HCT116 (cell line): Measurements from ENCODE around the gene MYRF. TPM values are rescaled to one million over a fixed set of nuclear protein-coding genes. Genes with fewer than 3 reads are reported as not detected.

Source experiments
- ATAC-seq: fragments of 200-7000 bp; cut with Tn5 transposase; 2 replicates; pipeline ENCODE4 v1.9.1; 2020; ENCODE audit warnings: mild to moderate bottlenecking, moderate library complexity
- BruUV-seq: library from RNA; stranded (reverse); fragments of 400-500 nt; replicated peaks from 2 replicates; lab custom pipeline; 2021; lab: Mats Ljungman, UMichigan
- CTCF ChIA-PET: fragments of 300-600 bp; sonication (Branson Sonifier 250); formaldehyde crosslinking; loops from one replicate; lab custom pipeline; 2021; ENCODE audit warnings: antibody characterized with exemption; lab: Charles Lee
- POLR2A ChIA-PET: fragments of 300-600, 350-600 bp; sonication (Branson Sonifier 250); formaldehyde crosslinking; loops from one replicate; lab custom pipeline; 2021; ENCODE audit warnings: antibody characterized with exemption; lab: Charles Lee
- RAD21 ChIA-PET, 2 experiments: fragments of 300-600 bp; sonication (Branson Sonifier 250); formaldehyde crosslinking; loops; one replicate each; lab custom pipeline; 2023; ENCODE audit warnings: low total read pairs in 2 of 2; ENCODE audit not compliant: uncharacterized antibody in 2 of 2, unreplicated experiment in 2 of 2, low non-redundant PET in 1 of 2; lab: Charles Lee
- DNase-seq: peaks from one replicate; pipeline ENCODE4 v3.0.0-alpha.2; 2010; ENCODE audit warnings: low read depth, low spot score
- H2AFZ ChIP-seq: fragments of 200-600 bp; shearing (Covaris generic), sonication (generic); 2 replicates; pipeline ENCODE4 v1.6.1; 2017; ENCODE audit warnings: low read depth, mixed run types, mixed read lengths, antibody characterized with exemption, low read length; ENCODE audit not compliant: poor library complexity, severe bottlenecking
- H3K27ac ChIP-seq: 2 replicates; pipeline ENCODE4 v1.5.1; 2012; ENCODE audit warnings: low read depth, low read length
- H3K27me3 ChIP-seq: fragments of 200-600 bp; sonication (generic); 2 replicates; pipeline ENCODE4 v1.6.1; 2016; ENCODE audit warnings: mixed run types, low read length, mixed read lengths; ENCODE audit not compliant: insufficient read depth
- H3K36me3 ChIP-seq, 2 experiments: fragments of 200-500 bp in 1 of 2; fragments of 200-600 bp in 1 of 2; sonication (Bioruptor generic) in 1 of 2; sonication (generic) in 1 of 2; 2 replicates each; pipeline versions ENCODE4 v1.5.1 to v1.6.1; 2014 to 2016; ENCODE audit warnings: low read length in 2 of 2, inconsistent platforms in 1 of 2, mixed read lengths in 1 of 2, mixed run types in 1 of 2; ENCODE audit not compliant: insufficient read depth in 2 of 2, control insufficient read depth in 1 of 2
- H3K4me1 ChIP-seq, 2 experiments: fragments of 200-600 bp in 1 of 2; sonication (generic) in 1 of 2; 2 replicates each; pipeline versions ENCODE4 v1.5.1 to v1.6.1; 2012 to 2017; ENCODE audit warnings: low read length in 2 of 2, inconsistent platforms in 1 of 2, mild to moderate bottlenecking in 1 of 2, mixed read lengths in 1 of 2, mixed run types in 1 of 2, moderate library complexity in 1 of 2; ENCODE audit not compliant: insufficient read depth in 2 of 2, control insufficient read depth in 1 of 2
- H3K4me2 ChIP-seq: fragments of 200-600 bp; sonication (generic); 2 replicates; pipeline ENCODE4 v1.6.1; 2017; ENCODE audit warnings: mixed run types, low read length, mixed read lengths
- H3K4me3 ChIP-seq, 2 experiments: fragments of 200-600 bp in 1 of 2; sonication (generic) in 1 of 2; replicated peaks in 1 of 2; 2 replicates each; pipeline ENCODE4 v1.5.1; 2011 to 2016; ENCODE audit warnings: low read length in 2 of 2, control low read depth in 1 of 2, low read depth in 1 of 2, mild to moderate bottlenecking in 1 of 2, mixed read lengths in 1 of 2, mixed run types in 1 of 2
- H3K79me2 ChIP-seq: fragments of 200-600 bp; sonication (generic); 2 replicates; pipeline ENCODE4 v1.6.1; 2017; ENCODE audit warnings: mild to moderate bottlenecking, mixed run types, low read length, moderate library complexity, mixed read lengths; ENCODE audit not compliant: insufficient read depth
- H3K9ac ChIP-seq: fragments of 200-600 bp; sonication (generic); 2 replicates; pipeline ENCODE4 v1.6.1; 2016; ENCODE audit warnings: low read length, mixed read lengths
- H3K9me2 ChIP-seq: fragments of 200-600 bp; sonication (generic), shearing (Covaris generic); 2 replicates; pipeline ENCODE4 v1.6.1; 2017; ENCODE audit warnings: mixed run types, mild to moderate bottlenecking, moderate library complexity; ENCODE audit not compliant: insufficient read depth
- H3K9me3 ChIP-seq, 2 experiments: fragments of 200-500 bp in 1 of 2; fragments of 200-600 bp in 1 of 2; sonication (Bioruptor generic) in 1 of 2; sonication (generic) in 1 of 2; 2 replicates each; pipeline ENCODE4 v1.6.1; 2014 to 2017; ENCODE audit warnings: low read length in 2 of 2, mixed read lengths in 2 of 2, inconsistent platforms in 1 of 2, low read depth in 1 of 2, mild to moderate bottlenecking in 1 of 2, mixed run types in 1 of 2, moderate library complexity in 1 of 2; ENCODE audit not compliant: control insufficient read depth in 1 of 2, insufficient read depth in 1 of 2
- H4K20me1 ChIP-seq: fragments of 200-600 bp; sonication (generic), shearing (Covaris generic); 2 replicates; pipeline ENCODE4 v1.6.1; 2017; ENCODE audit warnings: mixed run types, mild to moderate bottlenecking, moderate library complexity; ENCODE audit not compliant: insufficient read depth
- CEBPB ChIP-seq: IDR thresholded peaks from 2 replicates; pipeline ENCODE4 v1.6.1; 2012; ENCODE audit warnings: low read depth
- CTCF ChIP-seq, 3 experiments: fragments of 200-600 bp in 1 of 3; sonication (generic) in 1 of 3; IDR thresholded peaks in 2 of 3; conservative IDR thresholded peaks in 1 of 3; 2 replicates each; pipeline ENCODE4 v1.5.1; 2012 to 2017; ENCODE audit warnings: low read depth in 2 of 3, low read length in 2 of 3, antibody characterized with exemption in 1 of 3, borderline replicate concordance in 1 of 3, control low read depth in 1 of 3, mild to moderate bottlenecking in 1 of 3, mixed read lengths in 1 of 3, mixed run types in 1 of 3, moderate library complexity in 1 of 3; ENCODE audit not compliant: insufficient read depth in 1 of 3
- EGR1 ChIP-seq: IDR thresholded peaks from 2 replicates; pipeline ENCODE4 v1.6.1; 2012; ENCODE audit warnings: low read depth
- EZH2 ChIP-seq: fragments of 200-600 bp; sonication (generic); IDR thresholded peaks from 2 replicates; pipeline ENCODE4 v1.6.1; 2017; ENCODE audit warnings: antibody characterized with exemption, mixed run types
- EZH2phosphoT487 ChIP-seq: fragments of 200-600 bp; IDR thresholded peaks from 2 replicates; pipeline ENCODE4 v1.6.1; 2018; ENCODE audit warnings: antibody characterized with exemption, borderline replicate concordance
- FOSL1 ChIP-seq: IDR thresholded peaks from 2 replicates; pipeline ENCODE4 v1.6.1; 2012; ENCODE audit warnings: low read depth
- JUND ChIP-seq: IDR thresholded peaks from 2 replicates; pipeline ENCODE4 v1.6.1; 2012
- POLR2A ChIP-seq: IDR thresholded peaks from 2 replicates; pipeline ENCODE4 v1.7.0; 2011; ENCODE audit warnings: borderline replicate concordance; ENCODE audit not compliant: insufficient read depth, insufficient read length; ENCODE audit errors: extremely low read depth
- POLR2AphosphoS5 ChIP-seq: IDR thresholded peaks from 2 replicates; pipeline ENCODE4 v1.6.1; 2011; ENCODE audit warnings: mild to moderate bottlenecking, low read depth, low read length, moderate library complexity
- REST ChIP-seq: IDR thresholded peaks from 2 replicates; pipeline ENCODE4 v1.6.1; 2012; ENCODE audit warnings: low read depth
- SIN3A ChIP-seq: IDR thresholded peaks from 2 replicates; pipeline ENCODE4 v1.6.1; 2012; ENCODE audit warnings: low read depth
- SRF ChIP-seq: IDR thresholded peaks from 2 replicates; pipeline ENCODE4 v1.6.1; 2012; ENCODE audit warnings: low read depth
- YY1 ChIP-seq: IDR thresholded peaks from 2 replicates; pipeline ENCODE4 v1.6.1; 2011; ENCODE audit warnings: low read length, low read depth, moderate library complexity, mild to moderate bottlenecking; ENCODE audit not compliant: insufficient replicate concordance; ENCODE audit errors: extremely low read depth
- ZNF274 ChIP-seq: fragments of 200-500 bp; sonication (Bioruptor generic); IDR thresholded peaks from 2 replicates; pipeline ENCODE4 v1.6.1; 2014; ENCODE audit warnings: mild to moderate bottlenecking, low read depth, low read length, inconsistent platforms
- intact Hi-C: fragments of 100-400 bp; cut with micrococcal nuclease; formaldehyde crosslinking; loops from 2 replicates; pipeline ENCODE4 v1.10.0; 2022
- total RNA-seq: library from RNA; stranded (reverse); gene quantifications from one replicate; pipeline ENCODE4 v1.2.1, GENCODE V29; 2021; ENCODE audit not compliant: unreplicated experiment
- TF ChIP-seq, protein P1 (sequence below): IDR thresholded peaks from 2 replicates; pipeline ENCODE4 v1.6.1; 2012
- TF ChIP-seq, protein P2 (sequence below): IDR thresholded peaks from 2 replicates; pipeline ENCODE4 v1.6.1; 2011; ENCODE audit warnings: mild to moderate bottlenecking, low read length, moderate library complexity; ENCODE audit not compliant: insufficient replicate concordance; ENCODE audit errors: extremely low read depth
- TF ChIP-seq, protein P3 (sequence below): IDR thresholded peaks from 2 replicates; pipeline ENCODE4 v1.6.1; 2012

The MYRF gene
- total RNA-seq, 1 experiment from 2014 or later = 52.3 TPM

DNA sequence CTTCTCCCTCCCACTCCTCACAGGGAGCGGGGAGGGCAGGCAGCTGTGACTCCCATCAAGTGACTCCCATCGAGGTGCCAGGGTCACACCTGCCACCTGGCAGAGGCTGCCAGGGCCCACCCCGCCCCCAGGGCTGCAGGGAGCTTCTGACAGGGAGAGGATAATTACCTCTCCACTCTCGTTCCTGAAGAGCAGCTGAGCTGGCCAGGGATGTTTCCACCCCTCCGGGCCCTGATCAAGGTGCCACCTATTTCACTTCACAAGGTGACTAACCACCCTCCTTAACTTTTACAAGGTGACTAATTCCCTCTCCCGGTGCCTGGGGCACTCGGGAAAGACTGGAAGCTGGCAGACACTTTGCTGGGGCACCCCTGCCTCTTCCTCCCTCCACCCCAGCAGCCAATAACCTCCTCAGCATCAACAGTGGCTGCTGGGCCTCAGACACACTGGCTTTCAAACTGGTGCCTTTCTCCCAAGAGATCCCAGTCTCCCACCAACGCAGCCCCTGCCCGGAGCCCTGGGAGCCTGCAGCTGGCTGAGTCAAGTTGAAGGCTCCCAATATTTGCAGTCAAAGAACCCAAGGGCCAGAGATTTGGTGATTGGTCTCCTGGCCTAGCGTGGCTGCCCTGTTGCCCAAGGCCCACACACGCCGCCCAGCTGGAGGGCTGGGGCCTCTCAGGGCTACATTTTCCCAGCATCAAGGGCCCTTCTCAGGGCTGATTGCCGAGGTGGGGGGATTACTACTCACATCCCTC is 22.0 kb upstream of the MYRF start:
- Histone ChIP-seq H3K9ac (peak overlapping the region; percentile 52), H3K9me2 (no peaks in the 10 kb centered on the region), H3K4me3 (peak overlapping the region in 1 of 2 experiments; percentile 30; a peak in 2 of 4 replicates), H3K4me1 (peaks cover 34 to 54% of the 10 kb centered on the region in 2 experiments), H2AFZ (no peak overlapping the region), H3K79me2 (no peaks in the 10 kb centered on the region), H3K4me2 (peak overlapping the region; percentile 85), H3K27me3 (0 out of 2 replicates have a peak, but pooled peaks cover 3% of the 10 kb centered on the region), H3K36me3 (no peaks in the 10 kb centered on the region), H3K9me3 (no peaks in the 10 kb centered on the region), H4K20me1 (no peaks in the 10 kb centered on the region), H3K27ac (peak overlapping the region; percentile 59)
- ATAC-seq (peak; percentile 78), DNase-seq (peak; percentile 87)
- no TSS peak for BruUV-seq
- RAD21 ChIA-PET = interaction anchor here in 1 of 2 experiments (1.0 kb wide), 1 partner anchor 17 kb away, joined by 4 read pairs; no protein-coding TSS in a partner anchor
- CTCF ChIA-PET = interaction anchor here (0.6 to 1.6 kb wide), 4 partner anchors 13 to 590 kb away, joined by 3 to 11 read pairs (median 4); no protein-coding TSS in a partner anchor
- POLR2A ChIA-PET = interaction anchor here (1.1 kb wide), 2 partner anchors 26 to 34 kb away, joined by 3 read pairs; no protein-coding TSS in a partner anchor
- intact Hi-C loops = no loop called here
- peak; percentile 96 for TF ChIP-seq FOSL1
- TF ChIP-seq EZH2 = no peak
- TF ChIP-seq SRF = no peak; the same call in 1 of the 2 replicates
- peak; percentile 52; the same call in 1 of the 2 replicates for TF ChIP-seq POLR2AphosphoS5
- peak; percentile 98 for TF ChIP-seq JUND
- TF ChIP-seq REST = no peak
- TF ChIP-seq CEBPB = no peak
- no peak for TF ChIP-seq EGR1
- TF ChIP-seq, protein P1, sequence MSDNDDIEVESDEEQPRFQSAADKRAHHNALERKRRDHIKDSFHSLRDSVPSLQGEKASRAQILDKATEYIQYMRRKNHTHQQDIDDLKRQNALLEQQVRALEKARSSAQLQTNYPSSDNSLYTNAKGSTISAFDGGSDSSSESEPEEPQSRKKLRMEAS = peak; percentile 78
- no peak for TF ChIP-seq CTCF (IDR thresholded peaks at IDR 0.05 in 2 of 3, conservative IDR thresholded peaks at IDR 0.05 in 1 of 3; ENCODE audit: borderline replicate concordance in 1 of 3, insufficient read depth in 1 of 3, low read depth in 2 of 3, low read length in 2 of 3)
- TF ChIP-seq SIN3A = peak; percentile 89
- TF ChIP-seq, protein P2, sequence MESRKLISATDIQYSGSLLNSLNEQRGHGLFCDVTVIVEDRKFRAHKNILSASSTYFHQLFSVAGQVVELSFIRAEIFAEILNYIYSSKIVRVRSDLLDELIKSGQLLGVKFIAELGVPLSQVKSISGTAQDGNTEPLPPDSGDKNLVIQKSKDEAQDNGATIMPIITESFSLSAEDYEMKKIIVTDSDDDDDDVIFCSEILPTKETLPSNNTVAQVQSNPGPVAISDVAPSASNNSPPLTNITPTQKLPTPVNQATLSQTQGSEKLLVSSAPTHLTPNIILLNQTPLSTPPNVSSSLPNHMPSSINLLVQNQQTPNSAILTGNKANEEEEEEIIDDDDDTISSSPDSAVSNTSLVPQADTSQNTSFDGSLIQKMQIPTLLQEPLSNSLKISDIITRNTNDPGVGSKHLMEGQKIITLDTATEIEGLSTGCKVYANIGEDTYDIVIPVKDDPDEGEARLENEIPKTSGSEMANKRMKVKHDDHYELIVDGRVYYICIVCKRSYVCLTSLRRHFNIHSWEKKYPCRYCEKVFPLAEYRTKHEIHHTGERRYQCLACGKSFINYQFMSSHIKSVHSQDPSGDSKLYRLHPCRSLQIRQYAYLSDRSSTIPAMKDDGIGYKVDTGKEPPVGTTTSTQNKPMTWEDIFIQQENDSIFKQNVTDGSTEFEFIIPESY = no peak
- no peak for TF ChIP-seq POLR2A
- TF ChIP-seq, protein P3, sequence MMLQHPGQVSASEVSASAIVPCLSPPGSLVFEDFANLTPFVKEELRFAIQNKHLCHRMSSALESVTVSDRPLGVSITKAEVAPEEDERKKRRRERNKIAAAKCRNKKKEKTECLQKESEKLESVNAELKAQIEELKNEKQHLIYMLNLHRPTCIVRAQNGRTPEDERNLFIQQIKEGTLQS = no peak
- no peak for TF ChIP-seq ZNF274
- TF ChIP-seq EZH2phosphoT487 = no peak
- no peak for TF ChIP-seq YY1
